GM12878 (cell line): ENCODE measurements around the gene FUBP3. TPM values are rescaled to one million over a fixed set of nuclear protein-coding genes. Genes with fewer than 3 reads are reported as not detected.

Experiments
- ATAC-seq: fragments of 200-7000 bp; cut with Tn5 transposase; 3 replicates; pipeline ENCODE4 v1.9.1; 2020; ENCODE audit warnings: mild to moderate bottlenecking, moderate library complexity
- BruUV-seq: library from RNA; stranded (reverse); fragments of 400-500 nt; replicated peaks from 2 replicates; lab custom pipeline; 2021; lab: Mats Ljungman, UMichigan
- CTCF ChIA-PET: fragments of 300-600 bp; sonication (Branson Sonifier 250); formaldehyde crosslinking; extraction: SDS; loops from one replicate; lab custom pipeline; 2021; ENCODE audit warnings: inconsistent platforms; lab: Yijun Ruan, JAX
- POLR2A ChIA-PET: fragments of 350-600 bp; formaldehyde crosslinking; extraction: SDS; loops from one replicate; lab custom pipeline; 2021; ENCODE audit warnings: inconsistent platforms; lab: Charles Lee
- RAD21 ChIA-PET: fragments of 300-600 bp; sonication (Branson Sonifier 250); formaldehyde crosslinking; loops from one replicate; lab custom pipeline; 2023; ENCODE audit warnings: antibody characterized with exemption; ENCODE audit not compliant: unreplicated experiment; lab: Charles Lee
- SMC1A ChIA-PET: fragments of 300-600 bp; sonication (Branson Sonifier 250); formaldehyde crosslinking; loops from one replicate; lab custom pipeline; 2023; ENCODE audit not compliant: unreplicated experiment, uncharacterized antibody; lab: Charles Lee
- DNase-seq: peaks from one replicate; pipeline ENCODE4 v3.0.0-alpha.2; 2011; ENCODE audit warnings: low read depth, low spot score
- FAIRE-seq: peaks from 3 replicates; lab custom pipeline; 2011; peaks lifted over from hg19 to GRCh38; lab: Jason Lieb, UNC
- H2AFZ ChIP-seq: 2 replicates; pipeline ENCODE4 v1.6.0; 2011; ENCODE audit warnings: low read depth, low read length, control low read depth; ENCODE audit not compliant: control insufficient read depth
- H3K27ac ChIP-seq: 2 replicates; pipeline ENCODE4 v1.5.1; 2011; ENCODE audit warnings: control low read depth; ENCODE audit not compliant: control insufficient read depth, insufficient read depth
- H3K27me3 ChIP-seq, 2 experiments: replicated peaks in 1 of 2; 2 replicates each; pipeline versions ENCODE4 v1.6.0 to v1.6.1; 2011; ENCODE audit warnings: low read length in 1 of 2; ENCODE audit not compliant: control insufficient read depth in 2 of 2, insufficient read depth in 2 of 2
- H3K36me3 ChIP-seq, 2 experiments: 2 replicates each; pipeline ENCODE4 v1.5.1; 2011; ENCODE audit warnings: low read length in 1 of 2; ENCODE audit not compliant: control insufficient read depth in 2 of 2, insufficient read depth in 2 of 2
- H3K4me1 ChIP-seq: 2 replicates; pipeline ENCODE4 v1.6.1; 2011; ENCODE audit warnings: mild to moderate bottlenecking, low read length, moderate library complexity, mixed read lengths; ENCODE audit not compliant: control insufficient read depth, insufficient read depth
- H3K4me2 ChIP-seq: 2 replicates; pipeline ENCODE4 v1.6.0; 2011; ENCODE audit warnings: control low read depth; ENCODE audit not compliant: control insufficient read depth, insufficient read depth
- H3K4me3 ChIP-seq: fragments of 200-600 bp; sonication (generic); 2 replicates; pipeline ENCODE4 v1.5.1; 2016
- H3K79me2 ChIP-seq: 2 replicates; pipeline ENCODE4 v1.6.0; 2011; ENCODE audit warnings: low read length; ENCODE audit not compliant: control insufficient read depth, insufficient read depth
- H3K9ac ChIP-seq: 2 replicates; pipeline ENCODE4 v1.8.0; 2011; ENCODE audit warnings: low read length, control low read depth, mixed read lengths; ENCODE audit not compliant: control insufficient read depth, insufficient read depth
- H3K9me3 ChIP-seq: replicated peaks from 3 replicates; pipeline ENCODE4 v1.5.1; 2011; ENCODE audit warnings: mild to moderate bottlenecking, low read length; ENCODE audit not compliant: control insufficient read depth, insufficient read depth
- H4K20me1 ChIP-seq: 2 replicates; pipeline ENCODE4 v1.6.0; 2011; ENCODE audit not compliant: control insufficient read depth, insufficient read depth
- CHD2 ChIP-seq: IDR thresholded peaks from 2 replicates; pipeline ENCODE4 v1.6.1; 2011; ENCODE audit warnings: low read depth, low read length, improper control_type of control experiment, borderline replicate concordance
- E4F1 ChIP-seq: fragments of 450-650 bp; IDR thresholded peaks from 2 replicates; pipeline ENCODE4 v1.6.1; 2018; ENCODE audit warnings: borderline replicate concordance, mild to moderate bottlenecking; ENCODE audit not compliant: partially characterized antibody
- MYB ChIP-seq: fragments of 150-350 bp; IDR thresholded peaks from 2 replicates; pipeline ENCODE4 v1.6.1; 2014; ENCODE audit warnings: mild to moderate bottlenecking, low read depth, low read length, borderline replicate concordance
- RAD21 ChIP-seq: IDR thresholded peaks from 2 replicates; pipeline ENCODE4 v1.6.1; 2011; ENCODE audit warnings: mild to moderate bottlenecking, low read depth, low read length, moderate library complexity; ENCODE audit not compliant: insufficient read depth
- RUNX3 ChIP-seq: IDR thresholded peaks from 2 replicates; pipeline ENCODE4 v1.6.1; 2012; ENCODE audit warnings: low read length, inconsistent platforms
- SMAD5 ChIP-seq: IDR thresholded peaks from 2 replicates; pipeline ENCODE4 v1.6.1; 2016; ENCODE audit warnings: antibody characterized with exemption, low read depth
- SRF ChIP-seq, 2 experiments: IDR thresholded peaks; 2 replicates each; pipeline ENCODE4 v1.6.1; 2011; ENCODE audit warnings: low read depth in 2 of 2, low read length in 2 of 2, mild to moderate bottlenecking in 1 of 2, moderate library complexity in 1 of 2
- WRNIP1 ChIP-seq: IDR thresholded peaks from 2 replicates; pipeline ENCODE4 v1.6.1; 2011; ENCODE audit warnings: low read depth, low read length, improper control_type of control experiment, borderline replicate concordance
- WGBS: methylation state at CpG from one replicate; pipeline ENCODE4 v1.1.6; 2016; ENCODE audit warnings: low lambda C conversion rate; ENCODE audit not compliant: insufficient replicate concordance, insufficient coverage; ENCODE audit errors: missing lambda C conversion rate; 5-methylcytosine and 5-hydroxymethylcytosine counted together
- in situ Hi-C: fragments of 300-500 bp; cut with MboI; formaldehyde crosslinking; loops from 9 replicates; pipeline ENCODE4 v1.14.3; 2018; ENCODE audit warnings: mixed read lengths
- intact Hi-C: fragments of 100-400 bp; cut with micrococcal nuclease; formaldehyde crosslinking; loops from one replicate; pipeline ENCODE4 v1.14.2; 2022; ENCODE audit not compliant: unreplicated experiment
- polyA plus RNA-seq, 11 experiments: library from polyadenylated mRNA; depleted of rRNA in 4 of 11; unstranded in 6 of 11; stranded (reverse) in 5 of 11; fragments of >200 nt; fragmentation: Nextera tagmentation in 4 of 11; fragmentation: Illumina TruSeq in 1 of 11; extraction: Ambion mirVana in 4 of 11; extraction: Trizol in 1 of 11; gene quantifications; 1 replicate in 1 of 11; 2 replicates in 10 of 11; pipeline versions ENCODE4 v1.2.1 to v1.2.3, GENCODE V29; 2011 to 2016; ENCODE audit warnings: inconsistent platforms in 2 of 11, missing spikeins in 2 of 11, low read depth in 1 of 11
- total RNA-seq, 4 experiments: library from RNA; depleted of rRNA in 3 of 4; stranded (reverse); fragments of >200 nt in 3 of 4; fragmentation: Illumina TruSeq in 1 of 4; extraction: Trizol in 1 of 4; gene quantifications; 2 replicates each; pipeline versions ENCODE4 v1.2.1 to v1.2.3, GENCODE V29; 2013 to 2021
- TF ChIP-seq, protein P1 (sequence below): fragments of 450-650 bp; formaldehyde crosslinking; IDR thresholded peaks from 2 replicates; pipeline ENCODE4 v1.5.0; 2022; ENCODE audit warnings: mild to moderate bottlenecking, missing genetic modification characterization
- TF ChIP-seq, protein P2 (sequence below): fragments of 450-650 bp; IDR thresholded peaks from 2 replicates; pipeline ENCODE4 v1.6.1; 2016; ENCODE audit warnings: mild to moderate bottlenecking

FUBP3 gene
- total and polyA plus RNA-seq, 10 of the 15 experiments (the other 5 are each of a cell fraction or from before 2014, with no cell fraction given) = 2.4 to 49.4 (median 37.2) TPM

GRCh38 chr9:130583271-130583670 lies 3.9 kb downstream of the FUBP3 start:
- ChIA-PET SMC1A (no interaction called here), CTCF (no interaction called here), POLR2A (no interaction called here), RAD21 (no interaction called here)
- H3K79me2 ChIP-seq = peaks cover 39% of the 10 kb centered on the region
- no peaks in the 10 kb centered on the region for H3K27me3 ChIP-seq
- in situ Hi-C loops = no loop called here
- H3K4me1 ChIP-seq = 0 out of 2 replicates have a peak, but pooled peaks cover 2% of the 10 kb centered on the region
- WGBS = 88% methylated on average over 4 of the region's 4 CpGs
- no peak overlapping the region for H3K27ac ChIP-seq
- TF ChIP-seq CHD2 (no peak), WRNIP1 (no peak), MYB (no peak), RAD21 (no peak), SRF (IDR thresholded peaks at IDR 0.05; ENCODE audit: low read depth in 2 of 2, low read length in 2 of 2) (no peak), SMAD5 (no peak)
- H3K9me3 ChIP-seq = no peaks in the 10 kb centered on the region
- no peak overlapping the region for H3K4me2 ChIP-seq
- intact Hi-C loops = no loop called here
- H3K9ac ChIP-seq = no peak overlapping the region
- H3K4me3 ChIP-seq = no peak overlapping the region
- FAIRE-seq (no peak), DNase-seq (no peak), ATAC-seq (no peak)
- 0 out of 4 replicates have a peak, but pooled peaks cover 0 to 2% of the 10 kb centered on the region in 2 experiments for H3K36me3 ChIP-seq
- H4K20me1 ChIP-seq = no peaks in the 10 kb centered on the region
- BruUV-seq = no TSS peak
- no peak overlapping the region for H2AFZ ChIP-seq

DNA sequence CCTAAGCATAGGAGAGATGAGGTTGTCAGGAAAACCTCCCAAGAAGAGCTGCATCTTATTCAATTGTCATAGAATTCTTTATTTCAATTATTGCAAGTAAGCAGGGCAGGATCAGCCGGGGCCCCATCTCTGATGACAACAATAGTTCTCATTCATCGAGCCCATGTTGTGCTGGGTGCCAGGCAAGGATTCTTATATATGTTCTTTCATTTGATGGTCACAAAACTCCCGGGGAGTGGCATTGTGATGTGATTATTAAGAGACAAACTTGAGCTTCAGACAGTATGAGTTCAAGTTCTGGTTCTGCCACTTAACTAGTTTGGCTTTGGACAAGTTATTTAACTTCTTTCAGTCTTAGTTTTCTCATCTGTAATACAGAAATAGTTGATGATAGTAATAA lies 8.5 kb downstream of the FUBP3 start:
- no peak for FAIRE-seq
- no peak overlapping the region for H3K4me2 ChIP-seq
- DNase-seq = no peak
- no peak overlapping the region for H3K27ac ChIP-seq
- no peak overlapping the region for H3K4me3 ChIP-seq
- no peaks in the 10 kb centered on the region for H3K4me1 ChIP-seq
- SMC1A ChIA-PET = interaction anchor here (0.6 to 1.1 kb wide), 3 partner anchors 12 to 282 kb away, joined by 3 read pairs; no protein-coding TSS in a partner anchor
- no peak overlapping the region for H3K9ac ChIP-seq
- RAD21 ChIA-PET = no interaction called here
- CTCF ChIA-PET = no interaction called here
- no peaks in the 10 kb centered on the region for H3K27me3 ChIP-seq
- H3K36me3 ChIP-seq = peaks cover 0 to 2% of the 10 kb centered on the region in 2 experiments; a peak in 1 of 4 replicates
- BruUV-seq = no TSS peak
- no peak for ATAC-seq
- intact Hi-C loops = no loop called here
- no peaks in the 10 kb centered on the region for H4K20me1 ChIP-seq
- H2AFZ ChIP-seq = no peak overlapping the region
- POLR2A ChIA-PET = no interaction called here
- in situ Hi-C loops = no loop called here
- 70% methylated on average over 3 of the region's 3 CpGs for WGBS
- H3K9me3 ChIP-seq = no peaks in the 10 kb centered on the region
- H3K79me2 ChIP-seq = peaks cover 17% of the 10 kb centered on the region
- TF ChIP-seq, protein P1, sequence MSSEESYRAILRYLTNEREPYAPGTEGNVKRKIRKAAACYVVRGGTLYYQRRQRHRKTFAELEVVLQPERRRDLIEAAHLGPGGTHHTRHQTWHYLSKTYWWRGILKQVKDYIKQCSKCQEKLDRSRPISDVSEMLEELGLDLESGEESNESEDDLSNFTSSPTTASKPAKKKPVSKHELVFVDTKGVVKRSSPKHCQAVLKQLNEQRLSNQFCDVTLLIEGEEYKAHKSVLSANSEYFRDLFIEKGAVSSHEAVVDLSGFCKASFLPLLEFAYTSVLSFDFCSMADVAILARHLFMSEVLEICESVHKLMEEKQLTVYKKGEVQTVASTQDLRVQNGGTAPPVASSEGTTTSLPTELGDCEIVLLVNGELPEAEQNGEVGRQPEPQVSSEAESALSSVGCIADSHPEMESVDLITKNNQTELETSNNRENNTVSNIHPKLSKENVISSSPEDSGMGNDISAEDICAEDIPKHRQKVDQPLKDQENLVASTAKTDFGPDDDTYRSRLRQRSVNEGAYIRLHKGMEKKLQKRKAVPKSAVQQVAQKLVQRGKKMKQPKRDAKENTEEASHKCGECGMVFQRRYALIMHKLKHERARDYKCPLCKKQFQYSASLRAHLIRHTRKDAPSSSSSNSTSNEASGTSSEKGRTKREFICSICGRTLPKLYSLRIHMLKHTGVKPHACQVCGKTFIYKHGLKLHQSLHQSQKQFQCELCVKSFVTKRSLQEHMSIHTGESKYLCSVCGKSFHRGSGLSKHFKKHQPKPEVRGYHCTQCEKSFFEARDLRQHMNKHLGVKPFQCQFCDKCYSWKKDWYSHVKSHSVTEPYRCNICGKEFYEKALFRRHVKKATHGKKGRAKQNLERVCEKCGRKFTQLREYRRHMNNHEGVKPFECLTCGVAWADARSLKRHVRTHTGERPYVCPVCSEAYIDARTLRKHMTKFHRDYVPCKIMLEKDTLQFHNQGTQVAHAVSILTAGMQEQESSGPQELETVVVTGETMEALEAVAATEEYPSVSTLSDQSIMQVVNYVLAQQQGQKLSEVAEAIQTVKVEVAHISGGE (CRISPR knock-in tag) = no peak
- TF ChIP-seq, protein P2, sequence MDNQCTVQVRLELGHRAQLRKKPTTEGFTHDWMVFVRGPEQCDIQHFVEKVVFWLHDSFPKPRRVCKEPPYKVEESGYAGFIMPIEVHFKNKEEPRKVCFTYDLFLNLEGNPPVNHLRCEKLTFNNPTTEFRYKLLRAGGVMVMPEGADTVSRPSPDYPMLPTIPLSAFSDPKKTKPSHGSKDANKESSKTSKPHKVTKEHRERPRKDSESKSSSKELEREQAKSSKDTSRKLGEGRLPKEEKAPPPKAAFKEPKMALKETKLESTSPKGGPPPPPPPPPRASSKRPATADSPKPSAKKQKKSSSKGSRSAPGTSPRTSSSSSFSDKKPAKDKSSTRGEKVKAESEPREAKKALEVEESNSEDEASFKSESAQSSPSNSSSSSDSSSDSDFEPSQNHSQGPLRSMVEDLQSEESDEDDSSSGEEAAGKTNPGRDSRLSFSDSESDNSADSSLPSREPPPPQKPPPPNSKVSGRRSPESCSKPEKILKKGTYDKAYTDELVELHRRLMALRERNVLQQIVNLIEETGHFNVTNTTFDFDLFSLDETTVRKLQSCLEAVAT = no peak
- TF ChIP-seq RUNX3 = no peak
- no peak for TF ChIP-seq E4F1
